Mucosa of descending colon (tissue), 3 donors: ENCODE results near the gene PSPN. TPM values are rescaled to one million over a fixed set of nuclear protein-coding genes. Genes with fewer than 3 reads are reported as not detected.
"Not testable (repeated sequence)": the region's sequence is repeated elsewhere in the genome, so short reads cannot be mapped to it uniquely, and the experiment has no call there.

Source experiments
- ATAC-seq: fragments of 200-7000 bp; cut with Tn5 transposase; one replicate; pipeline ENCODE4 v1.9.1; 2020; ENCODE audit warnings: mild to moderate bottlenecking, moderate library complexity
- DNase-seq, 3 donors: peaks; one replicate each; pipeline ENCODE4 v3.0.0-alpha.2; 2020
- H3K36me3 ChIP-seq: fragments of 200-600 bp; one replicate; pipeline ENCODE4 v1.8.0; 2021; ENCODE audit warnings: low read depth, mild to moderate bottlenecking
- H3K4me1 ChIP-seq: fragments of 200-600 bp; one replicate; pipeline ENCODE4 v1.8.0; 2021; ENCODE audit warnings: low read depth, mild to moderate bottlenecking
- H3K4me3 ChIP-seq: fragments of 200-600 bp; one replicate; pipeline ENCODE4 v1.8.0; 2021; ENCODE audit warnings: mild to moderate bottlenecking
- H3K9me3 ChIP-seq: fragments of 200-600 bp; one replicate; pipeline ENCODE4 v1.8.0; 2021; ENCODE audit warnings: mild to moderate bottlenecking
- intact Hi-C, 2 donors: fragments of 100-400 bp; cut with DNase I in 1 of 2; cut with micrococcal nuclease in 1 of 2; formaldehyde crosslinking; loops; one replicate each; pipeline versions ENCODE4 v1.11.0 to v1.11.1; 2022; cut with DNase I, micrococcal nuclease
- total RNA-seq, 3 donors: library from RNA; stranded (reverse); fragmentation: NEBNext Ultra II Directional in 2 of 3; extraction: Animal tissue kit (Norgen Biotek cat#: 25700) in 2 of 3; gene quantifications; one replicate each; pipeline versions ENCODE4 v1.2.1 to v1.2.4, GENCODE V29; 2021 to 2023
- TF ChIP-seq, protein P1 (sequence below): fragments of 200-600 bp; IDR thresholded peaks from one replicate; pipeline ENCODE4 v1.8.0; 2022; ENCODE audit warnings: antibody characterized with exemption, mild to moderate bottlenecking
- donor health status: DM: no; HTN: no; CAD: no; lungs with moderate emphysema.
- donor health status: DM: no; HTN: no; CAD: no.
- donor health status: DM: no; HTN: yes; CAD: no.

The PSPN gene
- total RNA-seq, 3 donors from 2014 or later, result 2.0 to 2.8 (median 2.5) TPM

DNA sequence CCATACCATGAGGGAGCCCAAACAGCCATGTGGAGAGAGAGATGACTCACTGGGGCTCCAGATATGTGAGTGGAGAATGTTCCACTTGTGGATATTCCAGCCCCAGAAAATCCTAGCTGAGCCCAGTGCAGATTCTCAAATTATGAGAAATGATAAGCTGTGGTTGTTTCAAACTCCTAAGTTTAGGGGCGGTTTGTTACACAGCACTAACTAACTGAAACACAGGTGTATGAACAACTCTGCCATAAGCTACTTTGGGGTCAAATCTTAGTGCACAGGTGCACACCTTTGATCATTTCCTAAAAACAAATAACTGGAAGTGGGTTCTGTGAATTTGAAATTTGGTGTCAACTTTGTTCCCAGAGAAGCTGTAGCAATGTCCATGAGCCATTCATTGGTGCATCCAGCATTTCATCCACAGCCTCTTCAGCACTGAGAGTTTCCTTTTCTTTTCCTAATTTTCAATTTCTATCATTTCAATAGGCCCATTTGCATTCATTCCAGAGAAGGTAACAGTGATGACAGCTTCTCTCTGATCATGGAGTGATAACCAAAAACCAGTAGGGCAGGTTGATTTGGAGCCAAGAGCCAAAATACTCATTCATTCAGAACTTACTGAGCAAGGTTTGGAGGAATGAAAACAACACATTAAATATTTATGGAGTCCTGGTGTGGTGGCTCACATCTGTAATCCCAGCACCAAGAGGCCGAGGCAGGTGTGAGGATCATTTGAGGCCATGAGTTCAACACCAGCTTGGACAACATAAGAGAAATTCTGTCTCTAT is 23.2 kb downstream of the PSPN start:
- intact Hi-C loops, result no loop called here
- Histone ChIP-seq H3K4me1 (no peaks in the 10 kb centered on the region), H3K36me3 (no peaks in the 10 kb centered on the region), H3K4me3 (no peak overlapping the region), H3K9me3 (no peaks in the 10 kb centered on the region)
- ATAC-seq, result no peak
- no peak for DNase-seq
- TF ChIP-seq, protein P1, sequence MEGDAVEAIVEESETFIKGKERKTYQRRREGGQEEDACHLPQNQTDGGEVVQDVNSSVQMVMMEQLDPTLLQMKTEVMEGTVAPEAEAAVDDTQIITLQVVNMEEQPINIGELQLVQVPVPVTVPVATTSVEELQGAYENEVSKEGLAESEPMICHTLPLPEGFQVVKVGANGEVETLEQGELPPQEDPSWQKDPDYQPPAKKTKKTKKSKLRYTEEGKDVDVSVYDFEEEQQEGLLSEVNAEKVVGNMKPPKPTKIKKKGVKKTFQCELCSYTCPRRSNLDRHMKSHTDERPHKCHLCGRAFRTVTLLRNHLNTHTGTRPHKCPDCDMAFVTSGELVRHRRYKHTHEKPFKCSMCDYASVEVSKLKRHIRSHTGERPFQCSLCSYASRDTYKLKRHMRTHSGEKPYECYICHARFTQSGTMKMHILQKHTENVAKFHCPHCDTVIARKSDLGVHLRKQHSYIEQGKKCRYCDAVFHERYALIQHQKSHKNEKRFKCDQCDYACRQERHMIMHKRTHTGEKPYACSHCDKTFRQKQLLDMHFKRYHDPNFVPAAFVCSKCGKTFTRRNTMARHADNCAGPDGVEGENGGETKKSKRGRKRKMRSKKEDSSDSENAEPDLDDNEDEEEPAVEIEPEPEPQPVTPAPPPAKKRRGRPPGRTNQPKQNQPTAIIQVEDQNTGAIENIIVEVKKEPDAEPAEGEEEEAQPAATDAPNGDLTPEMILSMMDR, result no peak

- H3K9me3 ChIP-seq, result no peaks in the 10 kb centered on the region
- intact Hi-C loops, result no loop called here
- no peak for ATAC-seq
- no peaks in the 10 kb centered on the region for H3K4me1 ChIP-seq
- TF ChIP-seq, protein P1, result no peak
- no peak for DNase-seq
- H3K4me3 ChIP-seq, result no peak overlapping the region
- H3K36me3 ChIP-seq, result no peaks in the 10 kb centered on the region
Observed at GRCh38 chr19:6350688-6351087, 25.0 kb downstream of the PSPN start.

DNA sequence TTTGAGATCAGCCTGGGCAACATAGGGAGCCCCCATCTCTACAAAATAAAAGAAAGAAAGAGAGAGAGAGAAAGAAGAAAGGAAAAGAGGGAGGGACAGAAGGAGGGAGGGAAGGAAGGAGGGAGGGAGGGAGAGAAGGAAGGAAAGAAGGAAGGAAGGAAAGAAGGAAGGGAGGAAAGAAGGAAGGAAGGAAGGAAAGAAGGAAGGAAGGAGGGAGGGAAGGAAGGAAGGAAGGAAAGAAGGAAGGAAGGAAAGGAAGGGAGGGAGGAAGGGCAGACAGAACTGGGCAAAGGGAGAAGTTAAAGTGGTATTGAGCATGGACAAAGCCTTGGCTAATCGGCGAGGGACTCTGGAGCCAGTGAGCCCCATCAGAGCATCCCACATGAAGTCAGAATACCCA is 26.5 kb downstream of the PSPN start:
- intact Hi-C loops, H3K4me3 ChIP-seq, ATAC-seq: not testable (repeated sequence)

DNA sequence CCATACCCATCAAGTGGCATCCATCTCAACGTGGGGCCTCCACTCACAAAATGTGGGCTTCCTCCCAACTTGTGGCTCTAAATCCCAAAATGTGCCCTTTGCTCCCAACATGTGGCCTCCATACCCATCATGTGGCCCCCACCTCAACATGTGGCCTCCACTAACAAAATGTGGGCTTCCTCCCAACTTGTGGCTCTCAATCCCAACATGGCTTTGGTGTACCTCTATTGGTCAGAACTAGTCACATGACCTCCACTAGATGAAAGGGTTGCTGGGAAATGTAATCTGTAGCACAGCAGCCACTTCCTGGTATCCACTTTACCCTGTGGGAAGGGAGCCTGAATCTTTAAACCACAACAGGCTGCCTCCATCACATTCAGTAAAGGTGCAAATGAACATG is 32.3 kb downstream of the PSPN start:
- H3K9me3 ChIP-seq, result no peaks in the 10 kb centered on the region
- no peak overlapping the region for H3K4me3 ChIP-seq
- DNase-seq (no peak), ATAC-seq (no peak)
- TF ChIP-seq, protein P1, result no peak
- H3K4me1 ChIP-seq, result no peaks in the 10 kb centered on the region
- no peaks in the 10 kb centered on the region for H3K36me3 ChIP-seq
- intact Hi-C loops, result no loop called here

More for the DNA sequence above, 26.5 kb downstream of the PSPN start:
- H3K4me1 ChIP-seq, H3K36me3 ChIP-seq, H3K9me3 ChIP-seq, DNase-seq: not testable (repeated sequence)

GRCh38 chr19:6340493-6341201 is 35.1 kb downstream of the PSPN start:
- intact Hi-C loops, result no loop called here
- Histone ChIP-seq H3K36me3 (no peaks in the 10 kb centered on the region), H3K4me1 (no peaks in the 10 kb centered on the region), H3K4me3 (no peak overlapping the region), H3K9me3 (no peaks in the 10 kb centered on the region)
- no peak for DNase-seq
- ATAC-seq, result no peak
- TF ChIP-seq, protein P1, result no peak
